GDM1 (cell line): ENCODE measurements around the gene CUTA.

Experiments used
- DNase-seq: peaks from one replicate; lab custom pipeline; 2025; lab: John Stamatoyannopoulos, UW

Gene CUTA

GRCh38 chr6:33417903-33418689, at the start of gene CUTA:
Gene CUTA (minus strand): TSS chr6:33418107. CDS start chr6:33418000, 107 bp downstream.
- DNase-seq: peak; percentile 99

- no peak for DNase-seq
These were observed 49.2 kb upstream of the CUTA start for GRCh38 chr6:33467091-33467490.

GRCh38 chr6:33466075-33466735, 48.3 kb upstream of the CUTA start:
- no peak for DNase-seq

GRCh38 chr6:33459226-33459625, 41.3 kb upstream of the CUTA start:
- DNase-seq: no peak

GRCh38 chr6:33458676-33459075, 40.8 kb upstream of the CUTA start:
- no peak for DNase-seq

- DNase-seq: no peak
These were observed 38.2 kb upstream of the CUTA start for GRCh38 chr6:33456156-33456555.

GRCh38 chr6:33455051-33455450, 37.1 kb upstream of the CUTA start:
- DNase-seq: no peak

GRCh38 chr6:33454009-33454946, 36.4 kb upstream of the CUTA start, which contains the start of gene ZBTB9:
Gene ZBTB9 (plus strand): TSS chr6:33454576. CDS start chr6:33455101, 525 bp downstream.
- DNase-seq: peak; percentile 93

GRCh38 chr6:33453393-33454008, 35.6 kb upstream of the CUTA start:
- no peak for DNase-seq

GRCh38 chr6:33452496-33452895, 34.6 kb upstream of the CUTA start:
- no peak for DNase-seq

GRCh38 chr6:33451606-33452005, 33.7 kb upstream of the CUTA start:
- DNase-seq: no peak

- DNase-seq: no peak
These were observed 32.5 kb upstream of the CUTA start for GRCh38 chr6:33450434-33450833.

GRCh38 chr6:33446356-33446755, 28.4 kb upstream of the CUTA start:
- DNase-seq: no peak

- DNase-seq: no peak
These were observed 27.3 kb upstream of the CUTA start for GRCh38 chr6:33445119-33445603.

- DNase-seq: no peak
These were observed 26.0 kb upstream of the CUTA start for GRCh38 chr6:33443619-33444504.

GRCh38 chr6:33443025-33443424, 25.1 kb upstream of the CUTA start:
- no peak for DNase-seq

GRCh38 chr6:33442283-33442682, 24.4 kb upstream of the CUTA start:
- DNase-seq: no peak

- no peak for DNase-seq
These were observed 23.6 kb upstream of the CUTA start for GRCh38 chr6:33441457-33441856.

GRCh38 chr6:33440649-33441309, 22.9 kb upstream of the CUTA start:
- no peak for DNase-seq
